Activated CD4-positive, alpha-beta memory T cell treated with anti-CD3 and anti-CD28 coated beads for 36 hours (primary cell): ENCODE measurements around the gene PRRT4. TPM values are rescaled to one million over a fixed set of nuclear protein-coding genes. Genes with fewer than 3 reads are reported as not detected.

ENCODE experiments used
- CTCF ChIA-PET: fragments of 350-600 bp; sonication (Branson Sonifier 250); formaldehyde crosslinking; loops from one replicate; lab custom pipeline; 2021; ENCODE audit warnings: antibody characterized with exemption, inconsistent platforms; lab: Charles Lee
- POLR2A ChIA-PET: fragments of 350-600 bp; sonication (Branson Sonifier 250); formaldehyde crosslinking; loops from one replicate; lab custom pipeline; 2021; ENCODE audit warnings: antibody characterized with exemption; lab: Charles Lee
- DNase-seq: peaks from one replicate; pipeline ENCODE4 v3.0.0-alpha.2; 2020
- H3K27ac Mint-ChIP-seq: one replicate; pipeline ENCODE4 v1.8.0; 2021; ENCODE audit warnings: mixed read lengths
- H3K27me3 Mint-ChIP-seq: one replicate; pipeline ENCODE4 v1.8.0; 2021; ENCODE audit warnings: mixed read lengths
- H3K36me3 Mint-ChIP-seq: one replicate; pipeline ENCODE4 v1.8.0; 2021; ENCODE audit warnings: mixed read lengths
- H3K4me1 Mint-ChIP-seq: one replicate; pipeline ENCODE4 v1.8.0; 2021; ENCODE audit warnings: low read depth, mixed read lengths
- H3K4me3 Mint-ChIP-seq: one replicate; pipeline ENCODE4 v1.8.0; 2021; ENCODE audit warnings: mild to moderate bottlenecking, mixed read lengths
- H3K9me3 Mint-ChIP-seq: one replicate; pipeline ENCODE4 v1.8.0; 2021; ENCODE audit warnings: mixed read lengths
- intact Hi-C: fragments of 100-400 bp; cut with micrococcal nuclease; formaldehyde crosslinking; loops from one replicate; pipeline ENCODE4 v1.15.1; 2023
- total RNA-seq, 2 experiments: library from RNA; stranded (reverse); gene quantifications; one replicate each; pipeline ENCODE4 v1.2.3, GENCODE V29; 2021

Gene PRRT4
- total RNA-seq, 2 experiments from 2014 or later: 0.10 to 0.12 TPM

DNA sequence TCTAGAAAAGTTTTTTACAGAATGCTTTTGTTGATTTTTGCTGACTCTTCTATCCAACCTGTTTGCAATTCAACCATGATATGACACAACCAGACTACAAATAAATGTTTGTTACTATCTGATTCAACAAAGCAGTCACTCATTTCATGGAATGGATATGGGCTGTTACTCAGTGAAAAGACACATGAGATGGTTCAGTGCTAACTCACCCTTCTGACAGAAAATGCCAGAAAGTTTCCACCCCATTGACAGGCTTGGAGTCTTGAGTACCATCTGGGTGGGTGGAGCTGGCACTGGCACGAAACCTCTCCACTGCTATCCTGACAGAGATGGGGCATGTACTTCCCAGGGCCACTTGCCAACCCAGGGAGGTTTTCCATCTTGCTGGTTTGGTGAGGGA is 57.3 kb downstream of the PRRT4 start:
- H3K36me3 Mint-ChIP-seq: peaks cover 29% of the 10 kb centered on the region
- intact Hi-C loops: no loop called here
- H3K9me3 Mint-ChIP-seq: no peaks in the 10 kb centered on the region
- H3K27ac Mint-ChIP-seq: no peak overlapping the region
- DNase-seq: no peak
- ChIA-PET CTCF (no interaction called here), POLR2A (no interaction called here)
- H3K4me3 Mint-ChIP-seq: no peak overlapping the region
- H3K4me1 Mint-ChIP-seq: no peaks in the 10 kb centered on the region
- no peaks in the 10 kb centered on the region for H3K27me3 Mint-ChIP-seq

DNA sequence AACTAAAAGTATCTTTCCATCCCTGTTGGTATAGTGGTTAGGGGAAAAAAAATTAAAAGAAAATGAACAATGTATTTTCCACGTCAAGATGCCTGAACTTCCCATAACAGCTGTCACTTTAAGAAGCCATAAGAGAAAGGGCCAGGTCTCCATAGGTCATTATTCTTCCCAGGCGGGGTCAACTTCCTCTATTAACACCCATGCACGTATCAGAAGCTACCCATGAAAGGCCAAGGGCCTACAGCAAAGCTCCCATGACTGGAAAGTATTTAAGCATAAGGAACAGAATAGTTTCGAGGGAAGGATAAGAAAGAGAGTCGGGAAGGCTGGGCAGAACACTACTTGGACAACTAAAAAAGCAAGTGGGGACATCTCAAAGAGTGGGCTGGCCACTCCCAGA is 57.8 kb downstream of the PRRT4 start:
- Mint-ChIP-seq H3K27me3 (no peaks in the 10 kb centered on the region), H3K4me3 (no peak overlapping the region), H3K9me3 (no peaks in the 10 kb centered on the region), H3K4me1 (no peaks in the 10 kb centered on the region), H3K27ac (no peak overlapping the region), H3K36me3 (peaks cover 26% of the 10 kb centered on the region)
- no peak for DNase-seq
- intact Hi-C loops: no loop called here
- ChIA-PET POLR2A (no interaction called here), CTCF (no interaction called here)

DNA sequence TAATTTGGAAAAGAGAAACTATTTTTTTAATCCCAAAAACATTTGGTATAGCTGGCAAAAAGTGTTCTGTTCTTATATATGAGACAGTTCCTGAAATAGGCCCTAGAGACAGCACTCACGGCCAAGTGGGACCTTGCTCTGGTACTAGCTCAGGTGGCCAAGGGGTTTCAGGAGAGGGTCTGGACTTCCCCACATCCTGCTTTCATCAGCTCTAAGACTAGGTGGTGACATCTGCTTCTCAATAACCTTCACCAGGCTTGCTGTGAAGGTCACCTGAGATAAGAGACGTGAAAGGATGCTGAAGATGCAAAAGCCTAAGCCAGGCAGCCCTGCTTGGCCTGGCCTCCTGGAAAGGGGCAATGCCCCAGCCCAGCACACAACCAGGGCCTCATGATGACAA is 58.4 kb downstream of the PRRT4 start:
- H3K27ac Mint-ChIP-seq: no peak overlapping the region
- CTCF ChIA-PET: interaction anchor here (0.6 kb wide), 1 partner anchor 85 kb away, joined by 3 read pairs; no protein-coding TSS in a partner anchor
- intact Hi-C loops: no loop called here
- no peaks in the 10 kb centered on the region for H3K4me1 Mint-ChIP-seq
- peaks cover 22% of the 10 kb centered on the region for H3K36me3 Mint-ChIP-seq
- H3K9me3 Mint-ChIP-seq: no peaks in the 10 kb centered on the region
- no peaks in the 10 kb centered on the region for H3K27me3 Mint-ChIP-seq
- no peak overlapping the region for H3K4me3 Mint-ChIP-seq
- POLR2A ChIA-PET: no interaction called here
- DNase-seq: no peak

DNA sequence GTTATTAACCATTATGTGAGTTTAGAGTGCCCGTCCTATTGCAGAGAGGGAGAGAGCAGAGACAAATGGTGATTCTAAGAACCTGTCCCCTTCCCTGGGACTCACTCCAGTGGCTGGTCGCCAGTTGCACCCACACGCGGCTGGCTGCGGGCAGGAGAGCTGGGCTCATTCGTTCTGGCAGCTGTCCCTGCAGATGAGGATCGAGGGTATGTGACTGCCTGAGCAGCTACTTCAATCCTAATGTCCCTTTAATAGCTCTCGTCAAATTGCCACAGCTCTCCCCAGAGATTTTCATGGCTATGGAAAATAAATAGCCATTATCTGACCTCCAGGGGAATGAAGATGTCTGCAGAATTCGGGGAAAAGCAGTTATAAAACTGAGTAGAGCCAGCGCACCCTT is 59.4 kb downstream of the PRRT4 start:
- no peaks in the 10 kb centered on the region for H3K27me3 Mint-ChIP-seq
- no peak overlapping the region for H3K27ac Mint-ChIP-seq
- H3K36me3 Mint-ChIP-seq: peaks cover 17% of the 10 kb centered on the region
- ChIA-PET POLR2A (no interaction called here), CTCF (no interaction called here)
- H3K4me1 Mint-ChIP-seq: no peaks in the 10 kb centered on the region
- no peak overlapping the region for H3K4me3 Mint-ChIP-seq
- intact Hi-C loops: no loop called here
- H3K9me3 Mint-ChIP-seq: no peaks in the 10 kb centered on the region
- no peak for DNase-seq

Other genes starting within 250 kb of the PRRT4 start
- not detected for gene LEP, start 120.4 kb downstream of the PRRT4 start, total RNA-seq
- gene RBM28, start 17.8 kb downstream of the PRRT4 start, total RNA-seq: 10 to 100 TPM; 46.2 to 56.0 TPM
- 10 to 100 TPM; 52.9 to 57.7 TPM for gene IMPDH1, start 48.3 kb upstream of the PRRT4 start, total RNA-seq
- gene HILPDA, start 94.2 kb upstream of the PRRT4 start, total RNA-seq: 10 to 100 TPM; 48.6 to 48.8 TPM
- 10 to 100 TPM; 42.2 to 42.8 TPM for gene METTL2B, start 115.1 kb upstream of the PRRT4 start, total RNA-seq